Duodenal mucosa (tissue), 2 donors: Measurements from ENCODE around the gene OLFM2.
"Not testable (repeated sequence)": the region's sequence is repeated elsewhere in the genome, so short reads cannot be mapped to it uniquely, and the experiment has no call there.

Experiments used
- H3K27ac ChIP-seq: one replicate; pipeline ENCODE4 v1.7.0; 2013; ENCODE audit warnings: low read depth, low read length
- H3K27me3 ChIP-seq, 2 donors: one replicate each; pipeline ENCODE4 v1.7.0; 2013; ENCODE audit warnings: low read length in 2 of 2, control low read depth in 1 of 2; ENCODE audit not compliant: insufficient read depth in 2 of 2, control insufficient read depth in 1 of 2
- H3K36me3 ChIP-seq, 2 donors: one replicate each; pipeline ENCODE4 v1.7.0; 2013; ENCODE audit warnings: low read length in 2 of 2, control low read depth in 1 of 2; ENCODE audit not compliant: insufficient read depth in 2 of 2, control insufficient read depth in 1 of 2
- H3K4me1 ChIP-seq, 2 donors: one replicate each; pipeline ENCODE4 v1.7.0; 2013; ENCODE audit warnings: low read length in 2 of 2, control low read depth in 1 of 2; ENCODE audit not compliant: insufficient read depth in 2 of 2, control insufficient read depth in 1 of 2
- H3K4me3 ChIP-seq, 2 donors: one replicate each; pipeline ENCODE4 v1.7.0; 2013; ENCODE audit warnings: low read length in 2 of 2, low read depth in 1 of 2
- H3K9ac ChIP-seq, 2 donors: one replicate each; pipeline ENCODE4 v1.7.0; 2013; ENCODE audit warnings: low read length in 2 of 2, low read depth in 1 of 2
- H3K9me3 ChIP-seq, 2 donors: one replicate each; pipeline ENCODE4 v1.7.0; 2013; ENCODE audit warnings: low read length in 2 of 2, control low read depth in 1 of 2; ENCODE audit not compliant: control insufficient read depth in 1 of 2

Gene OLFM2

DNA sequence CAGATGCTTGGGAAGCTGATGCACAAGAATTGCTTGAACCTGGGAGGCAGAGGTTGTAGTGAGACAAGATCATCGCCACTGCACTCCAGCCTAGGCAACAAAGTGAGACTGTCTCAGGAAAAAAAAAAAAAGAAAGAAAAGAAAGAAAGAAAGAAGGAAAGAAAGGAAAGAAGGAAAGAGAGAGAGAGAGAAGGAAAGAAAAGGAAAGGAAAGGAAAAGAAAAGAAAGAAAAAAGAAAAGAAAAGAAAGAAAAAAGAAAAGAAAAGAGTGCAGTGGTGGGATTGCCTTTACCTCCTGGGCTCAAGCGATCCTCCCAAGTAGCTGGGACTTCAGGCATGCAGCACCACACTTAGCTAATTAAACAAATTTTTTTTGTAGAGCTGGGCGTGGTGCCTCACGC lies 12.9 kb downstream of the OLFM2 start:
- H3K27me3 ChIP-seq, result no peaks in the 10 kb centered on the region
- H3K9ac ChIP-seq, result no peak overlapping the region
- H3K4me1 ChIP-seq, result no peaks in the 10 kb centered on the region
- H3K27ac ChIP-seq, result no peak overlapping the region
- no peak overlapping the region for H3K4me3 ChIP-seq
- no peaks in the 10 kb centered on the region for H3K36me3 ChIP-seq
- no peaks in the 10 kb centered on the region for H3K9me3 ChIP-seq

DNA sequence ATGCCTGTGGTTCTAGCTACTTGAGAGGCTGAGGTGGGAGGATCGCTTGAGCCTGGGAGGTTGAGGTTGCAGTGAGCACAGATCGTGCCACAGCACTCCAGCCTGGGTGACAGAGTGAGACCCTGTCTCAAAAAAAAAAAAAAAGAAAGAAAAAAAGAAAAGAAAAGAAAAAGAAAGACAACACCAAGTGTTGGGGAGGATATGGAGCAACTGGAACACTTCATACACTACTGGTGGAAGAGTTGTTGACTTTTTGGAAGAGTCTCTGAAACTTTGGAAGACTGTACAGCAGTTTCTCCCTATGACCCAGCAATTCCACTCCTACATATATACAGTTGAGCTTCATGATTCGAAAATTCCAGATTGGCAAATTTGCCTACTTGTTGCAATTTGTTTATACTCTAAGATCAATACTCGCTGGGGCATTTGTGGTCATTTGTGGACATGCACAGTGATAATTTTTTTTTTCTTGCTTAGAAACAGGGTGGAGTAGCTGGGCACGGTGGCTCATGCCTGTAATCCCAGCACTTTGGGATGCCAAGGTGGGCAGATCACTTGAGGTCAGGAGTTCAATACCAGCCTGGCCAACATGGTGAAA lies 13.4 kb downstream of the OLFM2 start:
- not testable (repeated sequence) for H3K9ac ChIP-seq, H3K27me3 ChIP-seq, H3K27ac ChIP-seq, H3K36me3 ChIP-seq, H3K4me1 ChIP-seq, H3K9me3 ChIP-seq, H3K4me3 ChIP-seq

DNA sequence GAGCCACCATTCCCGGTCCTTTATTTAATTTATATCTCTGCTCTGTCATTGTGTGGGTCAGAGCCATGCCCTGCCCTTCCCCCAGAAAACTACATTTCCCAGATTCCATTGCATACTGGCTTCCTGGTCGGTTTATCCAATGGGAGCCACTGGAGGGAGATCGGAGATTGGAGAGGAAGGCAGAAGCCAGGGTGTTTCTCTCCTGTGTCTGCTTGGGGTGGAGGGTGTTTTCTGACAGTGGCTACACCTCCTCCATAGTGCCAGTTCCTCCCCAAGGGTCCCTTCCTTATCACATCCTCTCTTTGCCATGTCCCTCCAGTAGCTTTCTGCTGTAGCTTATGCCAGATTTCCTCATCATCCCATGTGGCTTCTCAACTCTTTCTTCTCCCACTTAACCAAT lies 19.0 kb downstream of the OLFM2 start:
- Histone ChIP-seq H3K4me3 (no peak overlapping the region), H3K27ac (no peak overlapping the region), H3K9ac (no peak overlapping the region), H3K36me3 (no peaks in the 10 kb centered on the region), H3K9me3 (no peaks in the 10 kb centered on the region), H3K4me1 (peaks cover 0 to 4% of the 10 kb centered on the region in 2 donors), H3K27me3 (peaks cover 8 to 15% of the 10 kb centered on the region in 2 donors)

DNA sequence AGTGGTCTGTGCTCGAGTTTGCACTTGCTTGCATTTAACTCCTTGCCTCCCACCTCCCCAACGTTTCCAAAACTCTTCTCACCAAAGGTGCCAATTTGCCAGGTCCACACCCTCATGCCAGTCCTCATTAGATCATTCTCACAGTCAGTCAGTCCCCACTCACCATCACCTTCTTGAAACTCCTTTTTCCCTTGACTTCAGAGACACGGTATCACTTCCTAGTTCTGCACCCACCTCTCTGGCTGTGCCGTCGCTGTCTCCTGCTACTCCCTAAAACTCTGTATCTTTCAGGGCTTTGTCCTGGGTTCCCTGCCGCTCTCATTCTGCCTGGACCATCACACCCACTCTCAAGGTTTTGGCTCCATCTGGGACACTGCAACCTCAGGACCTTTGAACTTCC lies 19.6 kb downstream of the OLFM2 start:
- no peak overlapping the region for H3K4me3 ChIP-seq
- H3K9ac ChIP-seq, result no peak overlapping the region
- H3K27me3 ChIP-seq, result peaks cover 13 to 21% of the 10 kb centered on the region in 2 donors

DNA sequence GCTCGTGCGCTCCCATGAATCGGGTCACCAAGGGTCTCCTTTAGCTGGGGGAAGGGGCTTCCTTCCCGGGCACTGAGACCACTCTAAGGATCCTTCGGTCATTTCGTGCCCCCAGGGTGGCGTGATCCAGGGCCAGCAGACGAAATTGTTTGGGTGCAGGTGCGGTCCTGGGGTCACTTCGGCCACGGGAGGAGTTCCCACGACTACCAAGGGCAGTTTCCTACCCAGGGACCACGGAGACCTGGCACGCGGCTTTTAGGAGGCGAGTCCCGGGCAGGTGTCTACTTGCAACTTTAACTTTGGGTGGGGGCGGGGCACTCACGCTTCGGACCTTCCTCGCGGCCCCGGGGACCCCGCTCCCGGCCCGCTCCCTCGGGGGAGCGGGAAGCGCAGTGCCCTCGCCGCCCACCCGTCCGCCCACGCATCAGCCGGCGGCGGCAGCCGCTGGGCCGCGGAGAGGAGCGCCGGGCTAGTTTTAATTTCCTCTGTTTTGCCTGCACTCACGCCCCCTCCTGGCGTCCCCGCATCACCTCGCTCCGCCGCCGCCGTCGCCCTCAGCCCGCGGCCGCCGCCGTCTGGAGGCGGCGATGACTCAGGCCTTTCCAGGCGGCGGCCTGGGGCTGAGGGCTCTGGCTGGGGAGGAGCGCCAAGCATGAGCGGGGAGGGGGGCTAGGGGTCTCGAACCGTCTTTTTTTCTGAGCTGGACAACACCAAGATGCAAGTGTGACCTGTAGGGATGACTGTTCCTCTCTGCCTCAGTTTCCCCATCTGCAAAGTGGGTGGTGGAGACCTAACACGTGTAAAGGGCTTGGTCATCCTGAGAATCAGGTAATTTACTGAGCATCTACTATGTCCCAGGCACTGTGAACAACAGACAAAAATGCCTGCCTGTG lies 21.8 kb downstream of the OLFM2 start:
- Histone ChIP-seq H3K36me3 (no peaks in the 10 kb centered on the region), H3K9ac (peak overlapping the region in 1 of 2 donors; percentile 25), H3K4me3 (peak overlapping the region; percentile 47 to 61), H3K27me3 (peaks cover 24 to 29% of the 10 kb centered on the region in 2 donors), H3K4me1 (peaks cover 0 to 4% of the 10 kb centered on the region in 2 donors), H3K27ac (no peak overlapping the region), H3K9me3 (no peaks in the 10 kb centered on the region)

More for the DNA sequence above, 19.6 kb downstream of the OLFM2 start:
- no peaks in the 10 kb centered on the region for H3K9me3 ChIP-seq
- H3K36me3 ChIP-seq, result no peaks in the 10 kb centered on the region
- H3K27ac ChIP-seq, result no peak overlapping the region
- peaks cover 0 to 4% of the 10 kb centered on the region in 2 donors for H3K4me1 ChIP-seq

DNA sequence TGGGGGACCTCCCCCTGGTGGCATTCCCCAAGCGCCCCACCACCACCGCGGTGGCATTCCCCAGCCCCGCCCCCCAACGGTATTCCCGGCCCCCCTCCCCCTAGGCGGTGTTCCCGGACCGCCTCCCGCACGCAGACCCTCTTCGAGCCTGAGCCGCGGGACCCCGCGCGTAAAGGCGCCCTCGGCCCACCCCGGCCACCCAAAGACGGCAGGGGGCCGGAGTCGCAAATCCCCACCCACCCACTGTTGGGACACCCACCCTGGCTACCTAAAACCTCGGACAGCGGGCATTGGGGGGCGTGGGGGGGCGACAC lies 22.4 kb downstream of the OLFM2 start:
- H3K27me3 ChIP-seq, result peaks cover 24 to 29% of the 10 kb centered on the region in 2 donors
- peak overlapping the region in 1 of 2 donors; percentile 25 for H3K9ac ChIP-seq
- H3K4me3 ChIP-seq, result peak overlapping the region; percentile 47 to 61
- no peaks in the 10 kb centered on the region for H3K9me3 ChIP-seq
- H3K27ac ChIP-seq, result no peak overlapping the region
- H3K36me3 ChIP-seq, result no peaks in the 10 kb centered on the region
- peaks cover 0 to 4% of the 10 kb centered on the region in 2 donors for H3K4me1 ChIP-seq

DNA sequence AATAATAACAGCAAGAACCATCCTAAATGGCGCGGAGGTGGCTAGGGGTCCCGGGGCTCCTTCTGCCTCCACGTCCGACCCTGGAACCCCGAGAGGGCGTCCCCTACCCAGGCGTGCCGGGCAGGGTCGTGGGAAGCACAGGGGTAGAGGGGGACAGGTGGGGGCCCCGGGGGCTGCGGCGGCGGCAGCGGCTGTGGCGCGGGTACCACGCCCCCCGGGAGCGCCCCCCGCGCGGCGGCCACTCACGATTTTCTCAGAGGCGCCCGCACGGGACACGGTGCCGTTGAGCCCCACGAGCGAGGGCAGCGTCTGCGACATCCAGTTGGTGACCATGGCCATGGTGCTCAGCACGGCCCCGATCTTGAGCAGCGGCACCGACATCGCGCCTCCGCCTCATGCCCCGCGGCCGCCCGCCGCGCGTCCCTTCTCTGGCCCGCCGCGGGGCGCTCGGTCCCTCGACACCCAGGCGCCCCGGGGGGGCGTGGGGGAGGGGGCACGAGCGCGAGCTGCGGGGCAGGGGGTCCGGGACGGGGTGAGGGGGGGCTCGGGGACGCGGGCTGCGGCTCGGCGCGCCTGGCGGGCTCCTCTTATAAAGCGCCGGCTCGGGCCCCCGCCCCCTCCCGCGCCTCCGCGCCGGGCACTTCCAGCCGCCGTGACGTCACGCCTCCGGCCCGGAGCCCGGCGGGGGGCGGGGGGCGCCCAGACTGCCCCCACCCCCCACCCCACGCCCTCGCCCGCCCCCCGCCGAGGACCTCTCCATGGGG lies 22.9 kb downstream of the OLFM2 start:
- H3K27ac ChIP-seq, result no peak overlapping the region

DNA sequence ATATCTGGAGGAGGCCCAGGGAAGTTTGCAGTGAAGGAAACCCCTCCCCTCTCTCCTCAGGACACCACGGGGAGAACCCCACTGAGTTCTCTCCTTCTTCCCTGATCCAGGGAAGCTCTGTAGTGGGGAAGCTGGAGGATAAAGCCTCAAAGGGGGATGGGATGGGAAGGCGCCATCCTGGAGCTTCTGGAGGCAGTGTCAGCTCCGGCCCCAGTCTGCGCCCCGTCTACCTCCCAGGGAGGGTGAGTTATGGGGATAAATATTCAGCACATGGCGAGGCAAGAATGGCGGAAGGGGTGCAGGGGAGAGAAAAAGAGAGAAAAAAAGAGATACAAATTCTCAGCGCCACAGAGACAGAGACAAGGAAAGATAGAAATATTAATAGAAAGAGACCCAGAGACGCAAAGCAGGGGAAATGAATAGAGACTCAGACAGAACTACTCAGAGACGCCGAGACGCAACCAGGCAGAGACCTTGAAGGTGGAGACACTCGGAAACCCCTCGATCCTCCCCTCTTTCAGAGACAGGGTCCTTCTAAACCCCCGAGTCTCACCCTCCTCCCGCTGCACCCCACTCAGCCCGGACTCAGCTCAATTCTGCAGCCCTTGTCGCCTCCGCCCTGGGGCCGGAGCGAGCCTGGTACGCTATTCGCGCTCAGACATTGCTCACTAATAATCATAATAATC lies 23.6 kb downstream of the OLFM2 start:
- no peak overlapping the region for H3K27ac ChIP-seq
- peaks cover 24 to 29% of the 10 kb centered on the region in 2 donors for H3K27me3 ChIP-seq
- no peak overlapping the region for H3K4me3 ChIP-seq
- H3K9ac ChIP-seq, result no peak overlapping the region
- no peaks in the 10 kb centered on the region for H3K36me3 ChIP-seq
- H3K4me1 ChIP-seq, result peaks cover 0 to 4% of the 10 kb centered on the region in 2 donors
- H3K9me3 ChIP-seq, result no peaks in the 10 kb centered on the region

More for the DNA sequence above, 22.9 kb downstream of the OLFM2 start:
- Histone ChIP-seq H3K4me3 (no peak overlapping the region), H3K36me3 (no peaks in the 10 kb centered on the region), H3K27me3 (peaks cover 24 to 29% of the 10 kb centered on the region in 2 donors), H3K4me1 (peaks cover 0 to 4% of the 10 kb centered on the region in 2 donors), H3K9ac (no peak overlapping the region), H3K9me3 (no peaks in the 10 kb centered on the region)

DNA sequence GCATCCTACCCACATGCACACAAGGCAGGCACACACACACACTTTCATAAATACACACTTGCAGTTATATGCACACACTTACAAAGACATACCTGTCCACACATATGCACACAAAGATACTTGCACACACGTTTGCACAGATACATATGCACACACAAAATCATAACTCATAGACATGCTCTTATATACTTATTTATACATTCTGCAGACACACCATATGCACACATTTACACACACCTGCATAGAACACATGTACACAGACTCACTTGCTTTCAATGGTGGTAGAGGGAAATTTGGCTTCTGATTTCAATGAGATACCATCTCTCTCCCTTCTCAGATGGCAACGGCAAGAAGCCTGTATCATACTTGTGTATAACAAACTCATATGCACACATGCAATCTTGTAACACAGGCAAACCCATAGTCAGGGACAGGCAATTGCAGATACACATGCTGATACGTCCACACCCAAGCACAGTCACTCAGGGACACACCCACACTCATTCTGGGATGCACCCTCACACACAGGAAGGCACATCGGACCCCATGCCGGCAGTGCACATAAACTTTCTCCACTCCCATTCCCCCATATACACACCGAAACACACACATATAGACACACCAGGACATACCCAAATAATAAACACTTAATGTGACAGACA lies 24.7 kb downstream of the OLFM2 start:
- no peak overlapping the region for H3K9ac ChIP-seq
- no peaks in the 10 kb centered on the region for H3K36me3 ChIP-seq
- no peak overlapping the region for H3K4me3 ChIP-seq
- H3K27me3 ChIP-seq, result peaks cover 24 to 29% of the 10 kb centered on the region in 2 donors
- H3K4me1 ChIP-seq, result peaks cover 0 to 4% of the 10 kb centered on the region in 2 donors
- H3K27ac ChIP-seq, result no peak overlapping the region
- H3K9me3 ChIP-seq, result no peaks in the 10 kb centered on the region
